Measurements from ENCODE around the gene FOXG1.

DNA sequence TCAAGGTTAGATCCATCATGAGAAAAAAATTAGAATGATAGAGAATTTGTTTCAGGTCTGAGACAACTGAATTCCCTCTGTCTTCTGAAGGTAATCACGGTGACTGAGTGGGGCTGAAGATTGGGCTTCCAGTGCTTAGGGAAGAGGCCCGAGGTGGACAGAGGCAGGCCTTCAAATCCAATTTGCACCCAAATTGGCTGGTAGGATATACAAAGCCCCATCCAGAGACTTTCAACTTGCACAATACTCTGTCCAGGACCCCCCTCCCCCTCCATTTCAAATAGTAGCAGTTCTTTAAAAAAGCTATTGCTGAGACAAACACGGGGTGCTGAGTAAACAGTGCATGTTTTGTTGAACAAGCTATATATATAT lies 3.6 kb upstream of the FOXG1 start:
- no peak for TF ChIP-seq GATA2 (IDR thresholded peaks at IDR 0.05; ENCODE audit: insufficient read depth, insufficient read length, low read depth, low read length)
- TF ChIP-seq, protein P1, sequence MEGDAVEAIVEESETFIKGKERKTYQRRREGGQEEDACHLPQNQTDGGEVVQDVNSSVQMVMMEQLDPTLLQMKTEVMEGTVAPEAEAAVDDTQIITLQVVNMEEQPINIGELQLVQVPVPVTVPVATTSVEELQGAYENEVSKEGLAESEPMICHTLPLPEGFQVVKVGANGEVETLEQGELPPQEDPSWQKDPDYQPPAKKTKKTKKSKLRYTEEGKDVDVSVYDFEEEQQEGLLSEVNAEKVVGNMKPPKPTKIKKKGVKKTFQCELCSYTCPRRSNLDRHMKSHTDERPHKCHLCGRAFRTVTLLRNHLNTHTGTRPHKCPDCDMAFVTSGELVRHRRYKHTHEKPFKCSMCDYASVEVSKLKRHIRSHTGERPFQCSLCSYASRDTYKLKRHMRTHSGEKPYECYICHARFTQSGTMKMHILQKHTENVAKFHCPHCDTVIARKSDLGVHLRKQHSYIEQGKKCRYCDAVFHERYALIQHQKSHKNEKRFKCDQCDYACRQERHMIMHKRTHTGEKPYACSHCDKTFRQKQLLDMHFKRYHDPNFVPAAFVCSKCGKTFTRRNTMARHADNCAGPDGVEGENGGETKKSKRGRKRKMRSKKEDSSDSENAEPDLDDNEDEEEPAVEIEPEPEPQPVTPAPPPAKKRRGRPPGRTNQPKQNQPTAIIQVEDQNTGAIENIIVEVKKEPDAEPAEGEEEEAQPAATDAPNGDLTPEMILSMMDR (IDR thresholded peaks at IDR 0.05; ENCODE audit: extremely low read depth in 1 of 2, insufficient read depth in 1 of 2, low read depth in 1 of 2, low read length in 2 of 2), result no peak
- TF ChIP-seq POLR2AphosphoS5 (IDR thresholded peaks at IDR 0.05; ENCODE audit: insufficient read depth, low read depth, low read length), result no peak
- TF ChIP-seq POLR2A (IDR thresholded peaks at IDR 0.05; ENCODE audit: low read depth, low read length), result no peak

Data from endothelial cell of umbilical vein (primary cell).